Panc1 (cell line): ENCODE data around the gene ERF. TPM values are rescaled to one million over a fixed set of nuclear protein-coding genes. Genes with fewer than 3 reads are reported as not detected.

ENCODE experiments used
- ATAC-seq: fragments of 200-7000 bp; cut with Tn5 transposase; 2 replicates; pipeline ENCODE4 v1.9.1; 2020; ENCODE audit warnings: mild to moderate bottlenecking, moderate library complexity
- BruUV-seq: library from RNA; stranded (reverse); fragments of 400-500 nt; replicated peaks from 2 replicates; lab custom pipeline; 2021; lab: Mats Ljungman, UMichigan
- CTCF ChIA-PET: fragments of 300-600 bp; sonication (Branson Sonifier 250); formaldehyde crosslinking; loops from one replicate; lab custom pipeline; 2022; ENCODE audit warnings: antibody characterized with exemption; lab: Charles Lee
- POLR2A ChIA-PET: fragments of 300-600 bp; sonication (Branson Sonifier 250); formaldehyde crosslinking; loops from one replicate; lab custom pipeline; 2022; ENCODE audit warnings: antibody characterized with exemption; lab: Charles Lee
- DNase-seq: peaks from one replicate; pipeline ENCODE4 v3.0.0-alpha.2; 2010; ENCODE audit warnings: low read depth, low spot score
- H3K27ac ChIP-seq: 2 replicates; pipeline ENCODE4 v1.5.1; 2011; ENCODE audit warnings: mild to moderate bottlenecking, low read length, inconsistent platforms
- H3K27me3 ChIP-seq: fragments of 200-500 bp; sonication (Bioruptor generic); 2 replicates; pipeline ENCODE4 v1.6.0; 2014; ENCODE audit warnings: low read length, inconsistent platforms; ENCODE audit not compliant: control insufficient read depth, insufficient read depth
- H3K36me3 ChIP-seq: fragments of 200-500 bp; sonication (Bioruptor generic); 2 replicates; pipeline ENCODE4 v1.5.1; 2014; ENCODE audit warnings: inconsistent platforms, mild to moderate bottlenecking, low read length, moderate library complexity; ENCODE audit not compliant: control insufficient read depth, insufficient read depth
- H3K4me1 ChIP-seq: 2 replicates; pipeline ENCODE4 v1.5.1; 2011; ENCODE audit warnings: inconsistent platforms, mild to moderate bottlenecking, low read length, moderate library complexity; ENCODE audit not compliant: control insufficient read depth, insufficient read depth
- H3K4me3 ChIP-seq, 2 experiments: 2 replicates each; pipeline ENCODE4 v1.5.1; 2011 to 2012; ENCODE audit warnings: low read depth in 2 of 2, low read length in 2 of 2, mild to moderate bottlenecking in 2 of 2, inconsistent platforms in 1 of 2, moderate library complexity in 1 of 2
- H3K9me3 ChIP-seq: fragments of 200-500 bp; sonication (Bioruptor generic); 2 replicates; pipeline ENCODE4 v1.5.1; 2014; ENCODE audit warnings: low read depth, mild to moderate bottlenecking, inconsistent platforms, low read length, moderate library complexity; ENCODE audit not compliant: control insufficient read depth, insufficient read depth
- POLR2AphosphoS5 ChIP-seq: IDR thresholded peaks from 2 replicates; pipeline ENCODE4 v1.6.1; 2012; ENCODE audit warnings: mild to moderate bottlenecking, low read depth, low read length, moderate library complexity
- SIN3A ChIP-seq: IDR thresholded peaks from 2 replicates; pipeline ENCODE4 v1.6.1; 2012; ENCODE audit warnings: low read depth, mild to moderate bottlenecking, low read length, moderate library complexity, borderline replicate concordance; ENCODE audit not compliant: insufficient read depth
- TCF7L2 ChIP-seq: IDR thresholded peaks from 2 replicates; pipeline ENCODE4 v1.6.1; 2011; ENCODE audit warnings: mild to moderate bottlenecking, low read depth, low read length, inconsistent platforms
- in situ Hi-C: cut with HindIII; loops from 2 replicates; pipeline ENCODE4 v1.10.0; 2016; ENCODE audit warnings: low sequenced_read_pairs, low pct_unique_long_range_greater_than_20kb
- intact Hi-C: fragments of 100-400 bp; cut with micrococcal nuclease; formaldehyde crosslinking; loops from one replicate; pipeline ENCODE4 v1.10.0; 2022; ENCODE audit not compliant: unreplicated experiment
- total RNA-seq: library from RNA; stranded (reverse); gene quantifications from one replicate; pipeline ENCODE4 v1.2.1, GENCODE V29; 2021; ENCODE audit not compliant: unreplicated experiment
- TF ChIP-seq, protein P1 (sequence below): fragments of 450-650 bp; IDR thresholded peaks from 2 replicates; pipeline ENCODE4 v1.5.1; 2017; ENCODE audit warnings: mild to moderate bottlenecking
- TF ChIP-seq, protein P2 (sequence below), 2 experiments: IDR thresholded peaks; 2 replicates each; pipeline ENCODE4 v1.6.1; 2011 to 2012; ENCODE audit warnings: low read depth in 2 of 2, control low read depth in 1 of 2, low read length in 1 of 2, mild to moderate bottlenecking in 1 of 2, moderate library complexity in 1 of 2; ENCODE audit not compliant: insufficient read depth in 1 of 2

ERF gene
- total RNA-seq, 1 experiment from 2014 or later: 85.7 TPM

- intact Hi-C loops (no loop called here), in situ Hi-C loops (no loop called here)
- Histone ChIP-seq H3K9me3 (no peaks in the 10 kb centered on the region), H3K36me3 (no peaks in the 10 kb centered on the region; the same call in 1 of the 2 replicates), H3K4me3 (peak overlapping the region; percentile 76 to 77), H3K27me3 (no peaks in the 10 kb centered on the region), H3K4me1 (peaks cover 13% of the 10 kb centered on the region), H3K27ac (peak overlapping the region; percentile 79)
- no TSS peak for BruUV-seq
- TF ChIP-seq TCF7L2: no peak
- TF ChIP-seq, protein P1, sequence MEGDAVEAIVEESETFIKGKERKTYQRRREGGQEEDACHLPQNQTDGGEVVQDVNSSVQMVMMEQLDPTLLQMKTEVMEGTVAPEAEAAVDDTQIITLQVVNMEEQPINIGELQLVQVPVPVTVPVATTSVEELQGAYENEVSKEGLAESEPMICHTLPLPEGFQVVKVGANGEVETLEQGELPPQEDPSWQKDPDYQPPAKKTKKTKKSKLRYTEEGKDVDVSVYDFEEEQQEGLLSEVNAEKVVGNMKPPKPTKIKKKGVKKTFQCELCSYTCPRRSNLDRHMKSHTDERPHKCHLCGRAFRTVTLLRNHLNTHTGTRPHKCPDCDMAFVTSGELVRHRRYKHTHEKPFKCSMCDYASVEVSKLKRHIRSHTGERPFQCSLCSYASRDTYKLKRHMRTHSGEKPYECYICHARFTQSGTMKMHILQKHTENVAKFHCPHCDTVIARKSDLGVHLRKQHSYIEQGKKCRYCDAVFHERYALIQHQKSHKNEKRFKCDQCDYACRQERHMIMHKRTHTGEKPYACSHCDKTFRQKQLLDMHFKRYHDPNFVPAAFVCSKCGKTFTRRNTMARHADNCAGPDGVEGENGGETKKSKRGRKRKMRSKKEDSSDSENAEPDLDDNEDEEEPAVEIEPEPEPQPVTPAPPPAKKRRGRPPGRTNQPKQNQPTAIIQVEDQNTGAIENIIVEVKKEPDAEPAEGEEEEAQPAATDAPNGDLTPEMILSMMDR: no peak
- TF ChIP-seq, protein P2, sequence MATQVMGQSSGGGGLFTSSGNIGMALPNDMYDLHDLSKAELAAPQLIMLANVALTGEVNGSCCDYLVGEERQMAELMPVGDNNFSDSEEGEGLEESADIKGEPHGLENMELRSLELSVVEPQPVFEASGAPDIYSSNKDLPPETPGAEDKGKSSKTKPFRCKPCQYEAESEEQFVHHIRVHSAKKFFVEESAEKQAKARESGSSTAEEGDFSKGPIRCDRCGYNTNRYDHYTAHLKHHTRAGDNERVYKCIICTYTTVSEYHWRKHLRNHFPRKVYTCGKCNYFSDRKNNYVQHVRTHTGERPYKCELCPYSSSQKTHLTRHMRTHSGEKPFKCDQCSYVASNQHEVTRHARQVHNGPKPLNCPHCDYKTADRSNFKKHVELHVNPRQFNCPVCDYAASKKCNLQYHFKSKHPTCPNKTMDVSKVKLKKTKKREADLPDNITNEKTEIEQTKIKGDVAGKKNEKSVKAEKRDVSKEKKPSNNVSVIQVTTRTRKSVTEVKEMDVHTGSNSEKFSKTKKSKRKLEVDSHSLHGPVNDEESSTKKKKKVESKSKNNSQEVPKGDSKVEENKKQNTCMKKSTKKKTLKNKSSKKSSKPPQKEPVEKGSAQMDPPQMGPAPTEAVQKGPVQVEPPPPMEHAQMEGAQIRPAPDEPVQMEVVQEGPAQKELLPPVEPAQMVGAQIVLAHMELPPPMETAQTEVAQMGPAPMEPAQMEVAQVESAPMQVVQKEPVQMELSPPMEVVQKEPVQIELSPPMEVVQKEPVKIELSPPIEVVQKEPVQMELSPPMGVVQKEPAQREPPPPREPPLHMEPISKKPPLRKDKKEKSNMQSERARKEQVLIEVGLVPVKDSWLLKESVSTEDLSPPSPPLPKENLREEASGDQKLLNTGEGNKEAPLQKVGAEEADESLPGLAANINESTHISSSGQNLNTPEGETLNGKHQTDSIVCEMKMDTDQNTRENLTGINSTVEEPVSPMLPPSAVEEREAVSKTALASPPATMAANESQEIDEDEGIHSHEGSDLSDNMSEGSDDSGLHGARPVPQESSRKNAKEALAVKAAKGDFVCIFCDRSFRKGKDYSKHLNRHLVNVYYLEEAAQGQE (IDR thresholded peaks at IDR 0.05; ENCODE audit: insufficient read depth in 1 of 2, low read depth in 2 of 2, low read length in 1 of 2): no peak
- TF ChIP-seq SIN3A: no peak
- no peak for TF ChIP-seq POLR2AphosphoS5
- no peak for ATAC-seq
- ChIA-PET POLR2A (no interaction called here), CTCF (no interaction called here)
- no peak for DNase-seq
Observed at GRCh38 chr19:42303101-42303464, 48.2 kb upstream of the ERF start.

- CTCF ChIA-PET: no interaction called here
- ATAC-seq: peak; percentile 53
- H3K4me3 ChIP-seq: peak within 1 kb of the TSS; percentile 76 to 77
Observed at GRCh38 chr19:42301646-42302203, 46.8 kb upstream of the ERF start, which contains the start of gene PRR19. PRR19 (plus strand) TSS chr19:42302132; CDS start chr19:42309585, 7,453 bp downstream.

More at GRCh38 chr19:42301646-42302203, 46.8 kb upstream of the ERF start, which contains the start of gene PRR19:
- POLR2A ChIA-PET: no interaction called here
- in situ Hi-C loops (no loop called here), intact Hi-C loops (no loop called here)
- TF ChIP-seq TCF7L2 (no peak), POLR2AphosphoS5 (no peak), SIN3A (no peak)
- TF ChIP-seq, protein P2 (IDR thresholded peaks at IDR 0.05; ENCODE audit: insufficient read depth in 1 of 2, low read depth in 2 of 2, low read length in 1 of 2): no peak
- peaks cover 13% of the 10 kb centered on the region for H3K4me1 ChIP-seq
- BruUV-seq: TSS peak; percentile 85
- H3K27ac ChIP-seq: peak within 1 kb of the TSS; percentile 79
- DNase-seq: no peak
- no peaks in the 10 kb centered on the region for H3K27me3 ChIP-seq
- H3K36me3 ChIP-seq: no peaks in the 10 kb centered on the region; the same call in 1 of the 2 replicates
- no peaks in the 10 kb centered on the region for H3K9me3 ChIP-seq
